ENCODE results near the gene SDC4. TPM values are rescaled to one million over a fixed set of nuclear protein-coding genes. Genes with fewer than 3 reads are reported as not detected.
A peak's percentile ranks its signal among the peaks of the same experiment; 100 is the strongest.

SDC4 gene
- total RNA-seq, 1 experiment from 2014 or later, result 126 TPM

- DNase-seq (ENCODE audit: low read depth), result no peak
These were observed 50.3 kb downstream of the SDC4 start for GRCh38 chr20:45297786-45298497.

GRCh38 chr20:45294659-45295058, 53.6 kb downstream of the SDC4 start:
- DNase-seq (ENCODE audit: low read depth), result no peak

GRCh38 chr20:45294003-45294368, 54.2 kb downstream of the SDC4 start:
- no peak for DNase-seq (ENCODE audit: low read depth)

GRCh38 chr20:45293041-45294002, 54.9 kb downstream of the SDC4 start:
- DNase-seq (ENCODE audit: low read depth), result peak; percentile 41

GRCh38 chr20:45292343-45292742, 55.9 kb downstream of the SDC4 start:
- DNase-seq (ENCODE audit: low read depth), result no peak

GRCh38 chr20:45291526-45291925, 56.7 kb downstream of the SDC4 start:
- no peak for DNase-seq (ENCODE audit: low read depth)

GRCh38 chr20:45290677-45291355, 57.4 kb downstream of the SDC4 start:
- peak; percentile 74 for DNase-seq (ENCODE audit: low read depth)

GRCh38 chr20:45289942-45290676, 58.1 kb downstream of the SDC4 start:
- DNase-seq (ENCODE audit: low read depth), result no peak

GRCh38 chr20:45288860-45289259, 59.4 kb downstream of the SDC4 start:
- no peak for DNase-seq (ENCODE audit: low read depth)

- DNase-seq (ENCODE audit: low read depth), result no peak
These were observed 59.8 kb downstream of the SDC4 start for GRCh38 chr20:45288376-45288775.

GRCh38 chr20:45283551-45284057, 64.6 kb downstream of the SDC4 start:
- DNase-seq (ENCODE audit: low read depth), result no peak

GRCh38 chr20:45282700-45283550, 65.3 kb downstream of the SDC4 start:
- DNase-seq (ENCODE audit: low read depth), result no peak

- DNase-seq (ENCODE audit: low read depth), result no peak
These were observed 68.2 kb downstream of the SDC4 start for GRCh38 chr20:45279992-45280391.

GRCh38 chr20:45275338-45275737, 72.9 kb downstream of the SDC4 start:
- DNase-seq (ENCODE audit: low read depth), result no peak

Other genes starting within 250 kb of the SDC4 start
- not detected in 2 replicates for gene KCNS1, start 247.3 kb downstream of the SDC4 start, total RNA-seq (2014; rRNA removed)
- gene WFDC5, start 233.2 kb downstream of the SDC4 start, total RNA-seq (2014; rRNA removed), result not detected in 2 replicates
- gene WFDC12, start 224.0 kb downstream of the SDC4 start, total RNA-seq (2014; rRNA removed), result not detected in 2 replicates
- not detected in 2 replicates for gene PI3, start 173.5 kb downstream of the SDC4 start, total RNA-seq (2014; rRNA removed)
- not detected in 2 replicates for gene SEMG1, start 141.4 kb downstream of the SDC4 start, total RNA-seq (2014; rRNA removed)
- gene SEMG2, start 127.1 kb downstream of the SDC4 start, total RNA-seq (2014; rRNA removed), result not detected in 2 replicates
- gene SLPI, start 93.9 kb downstream of the SDC4 start, total RNA-seq (2014; rRNA removed), result not detected in 2 replicates
- gene RBPJL, start 41.6 kb downstream of the SDC4 start, total RNA-seq (2014; rRNA removed), result not detected in 2 replicates
- gene MATN4, start 40.1 kb downstream of the SDC4 start, total RNA-seq (2014; rRNA removed), result 0.23 TPM in 1 of 2 replicates, not detected in the other
- 23.6 and 30.2 TPM in 2 replicates for gene SYS1, start 14.7 kb upstream of the SDC4 start, total RNA-seq (2014; rRNA removed)
- gene TP53TG5, start 29.9 kb upstream of the SDC4 start, total RNA-seq (2014; rRNA removed), result not detected in 2 replicates
- gene DBNDD2, start 59.9 kb upstream of the SDC4 start, total RNA-seq (2014; rRNA removed), result 0.29 and 1.3 TPM in 2 replicates
- gene PIGT, start 67.7 kb upstream of the SDC4 start, total RNA-seq (2014; rRNA removed), result 104 and 118 TPM in 2 replicates
- gene WFDC2, start 121.3 kb upstream of the SDC4 start, total RNA-seq (2014; rRNA removed), result not detected in 2 replicates
- not detected in 2 replicates for gene SPINT3, start 167.2 kb upstream of the SDC4 start, total RNA-seq (2014; rRNA removed)
- gene WFDC6, start 191.1 kb upstream of the SDC4 start, total RNA-seq (2014; rRNA removed), result not detected in 2 replicates
- not detected in 2 replicates for gene EPPIN, start 199.0 kb upstream of the SDC4 start, total RNA-seq (2014; rRNA removed)
- not detected in 2 replicates for gene WFDC8, start 230.9 kb upstream of the SDC4 start, total RNA-seq (2014; rRNA removed)

All from LHCN-M2 (cell line).